H1 (cell line): ENCODE data around the gene SMARCA1. TPM values are rescaled to one million over a fixed set of nuclear protein-coding genes. Genes with fewer than 3 reads are reported as not detected.

Source experiments
- CTCF ChIA-PET: fragments of 300-600 bp; sonication (Branson Sonifier 250); formaldehyde crosslinking; loops from one replicate; lab custom pipeline; 2021; ENCODE audit not compliant: partially characterized antibody; lab: Charles Lee
- POLR2A ChIA-PET: fragments of 300-600 bp; sonication (Branson Sonifier 250); formaldehyde crosslinking; loops from one replicate; lab custom pipeline; 2021; ENCODE audit warnings: inconsistent platforms; ENCODE audit not compliant: partially characterized antibody; lab: Charles Lee
- DNase-seq, 2 experiments: peaks; one replicate each; pipeline versions ENCODE4 v3.0.0 to v3.0.0-alpha.2; 2010 to 2022; ENCODE audit warnings: low spot score in 2 of 2, low read depth in 1 of 2, mixed read lengths in 1 of 2
- FAIRE-seq: peaks from 2 replicates; lab custom pipeline; 2011; peaks lifted over from hg19 to GRCh38; lab: Jason Lieb, UNC
- H2AFZ ChIP-seq: 2 replicates; pipeline ENCODE4 v1.8.1; 2012; ENCODE audit warnings: low read length, inconsistent platforms
- H2AK5ac ChIP-seq: 2 replicates; pipeline ENCODE4 v1.6.1; 2013; ENCODE audit warnings: low read depth, low read length
- H2BK120ac ChIP-seq: replicated peaks from 2 replicates; pipeline ENCODE3; 2013; ENCODE audit warnings: low read depth, low read length, inconsistent platforms
- H2BK12ac ChIP-seq: 2 replicates; pipeline ENCODE4 v1.6.1; 2013; ENCODE audit warnings: low read depth, low read length
- H2BK15ac ChIP-seq: 2 replicates; pipeline ENCODE4 v1.6.1; 2013; ENCODE audit warnings: low read length
- H2BK20ac ChIP-seq: 2 replicates; pipeline ENCODE4 v1.6.1; 2013; ENCODE audit warnings: low read length
- H2BK5ac ChIP-seq: 2 replicates; pipeline ENCODE4 v1.6.1; 2013; ENCODE audit warnings: low read depth, low read length
- H3K14ac ChIP-seq: 2 replicates; pipeline ENCODE4 v1.6.1; 2013; ENCODE audit warnings: inconsistent platforms; ENCODE audit not compliant: insufficient read length
- H3K18ac ChIP-seq: 2 replicates; pipeline ENCODE4 v1.6.1; 2013; ENCODE audit warnings: low read length; ENCODE audit errors: extremely low read depth
- H3K23ac ChIP-seq: 2 replicates; pipeline ENCODE4 v1.6.1; 2013; ENCODE audit warnings: inconsistent platforms; ENCODE audit not compliant: insufficient read length
- H3K23me2 ChIP-seq: 2 replicates; pipeline ENCODE4 v1.6.1; 2013; ENCODE audit warnings: low read depth, low read length
- H3K27ac ChIP-seq: 2 replicates; pipeline ENCODE4 v1.6.1; 2011; ENCODE audit warnings: low read depth, low read length, inconsistent platforms
- H3K27me3 ChIP-seq, 4 experiments: replicated peaks in 1 of 4; 1 replicate in 1 of 4; 2 replicates in 3 of 4; pipeline versions ENCODE4 v1.6.1 to v1.8.1; 2011 to 2013; ENCODE audit warnings: low read length in 3 of 4, mild to moderate bottlenecking in 3 of 4, inconsistent platforms in 2 of 4, mixed read lengths in 2 of 4, moderate library complexity in 1 of 4; ENCODE audit not compliant: control insufficient read depth in 3 of 4, insufficient read depth in 3 of 4; ENCODE audit errors: extremely low read depth in 1 of 4
- H3K36me3 ChIP-seq, 4 experiments: 2 replicates each; pipeline versions ENCODE4 v1.6.1 to v1.8.1; 2011 to 2013; ENCODE audit warnings: mild to moderate bottlenecking in 4 of 4, low read length in 3 of 4, moderate library complexity in 2 of 4, control low read depth in 1 of 4, inconsistent platforms in 1 of 4; ENCODE audit not compliant: insufficient read depth in 4 of 4, control insufficient read depth in 2 of 4
- H3K4ac ChIP-seq: replicated peaks from 2 replicates; pipeline ENCODE3; 2013; ENCODE audit warnings: low read length, low read depth, mixed read lengths, inconsistent platforms; ENCODE audit not compliant: insufficient read length
- H3K4me1 ChIP-seq, 4 experiments: replicated peaks in 1 of 4; 1 replicate in 1 of 4; 2 replicates in 3 of 4; pipeline versions ENCODE4 v1.6.1 to v1.8.1; 2011 to 2013; ENCODE audit warnings: low read length in 3 of 4, inconsistent platforms in 2 of 4, mixed read lengths in 1 of 4; ENCODE audit not compliant: insufficient read depth in 4 of 4, control insufficient read depth in 3 of 4
- H3K4me2 ChIP-seq, 2 experiments: 2 replicates each; pipeline versions ENCODE4 v1.6.1 to v1.8.1; 2011 to 2013; ENCODE audit warnings: low read depth in 2 of 2, low read length in 2 of 2, control low read depth in 1 of 2, inconsistent platforms in 1 of 2, mild to moderate bottlenecking in 1 of 2; ENCODE audit not compliant: insufficient read depth in 1 of 2
- H3K4me3 ChIP-seq, 4 experiments: fragments of 200-600, 300-600 bp in 1 of 4; sonication (generic), shearing (Covaris generic), sonication (Bioruptor Twin) in 1 of 4; 2 replicates each; pipeline versions ENCODE4 v1.5.1 to v1.8.1; 2011 to 2016; ENCODE audit warnings: low read length in 4 of 4, low read depth in 3 of 4, control low read depth in 2 of 4, inconsistent platforms in 2 of 4, mild to moderate bottlenecking in 2 of 4, mixed read lengths in 1 of 4, moderate library complexity in 1 of 4; ENCODE audit not compliant: insufficient read depth in 2 of 4; ENCODE audit errors: extremely low read depth in 1 of 4
- H3K56ac ChIP-seq: replicated peaks from 2 replicates; pipeline ENCODE3; 2013; ENCODE audit warnings: low read depth, mild to moderate bottlenecking, mixed read lengths, low read length, inconsistent platforms; ENCODE audit not compliant: insufficient read length
- H3K79me1 ChIP-seq: 2 replicates; pipeline ENCODE4 v1.6.1; 2013; ENCODE audit warnings: low read depth, low read length, control low read depth
- H3K79me2 ChIP-seq, 2 experiments: 2 replicates each; pipeline versions ENCODE4 v1.6.1 to v1.8.1; 2012 to 2013; ENCODE audit warnings: low read length in 2 of 2, mild to moderate bottlenecking in 2 of 2, inconsistent platforms in 1 of 2; ENCODE audit not compliant: insufficient read depth in 2 of 2, control insufficient read depth in 1 of 2
- H3K9ac ChIP-seq, 4 experiments: replicated peaks in 1 of 4; 1 replicate in 1 of 4; 2 replicates in 3 of 4; pipeline versions ENCODE4 v1.6.1 to v1.8.1; 2011 to 2013; ENCODE audit warnings: low read depth in 3 of 4, low read length in 3 of 4, control low read depth in 2 of 4, mild to moderate bottlenecking in 2 of 4, moderate library complexity in 2 of 4, inconsistent platforms in 1 of 4; ENCODE audit errors: extremely low read depth in 1 of 4
- H3K9me3 ChIP-seq, 2 experiments: 2 replicates each; pipeline versions ENCODE4 v1.6.1 to v1.8.1; 2012 to 2013; ENCODE audit warnings: mild to moderate bottlenecking in 2 of 2, moderate library complexity in 2 of 2, control low read depth in 1 of 2, inconsistent platforms in 1 of 2, low read depth in 1 of 2, low read length in 1 of 2, mixed read lengths in 1 of 2; ENCODE audit not compliant: insufficient read depth in 2 of 2
- H4K20me1 ChIP-seq, 2 experiments: replicated peaks in 1 of 2; 2 replicates each; pipeline versions ENCODE3 to v1.8.1; 2011 to 2013; ENCODE audit warnings: inconsistent platforms in 2 of 2, low read length in 2 of 2, mild to moderate bottlenecking in 1 of 2; ENCODE audit not compliant: insufficient read depth in 2 of 2, control insufficient read depth in 1 of 2
- H4K5ac ChIP-seq: 2 replicates; pipeline ENCODE4 v1.6.1; 2013; ENCODE audit warnings: low read length, low read depth, mixed read lengths, inconsistent platforms; ENCODE audit not compliant: insufficient read length
- H4K8ac ChIP-seq: 2 replicates; pipeline ENCODE4 v1.8.0; 2013; ENCODE audit warnings: mild to moderate bottlenecking, moderate library complexity, low read length, inconsistent platforms; ENCODE audit not compliant: insufficient read depth; ENCODE audit errors: extremely low read depth
- H4K91ac ChIP-seq: replicated peaks from 2 replicates; pipeline ENCODE3; 2013; ENCODE audit warnings: low read length, mixed read lengths, inconsistent platforms; ENCODE audit not compliant: insufficient read length
- CBX5 ChIP-seq: fragments of 300-800, 300-1000 bp; sonication (generic); IDR thresholded peaks from 2 replicates; pipeline ENCODE4 v1.7.1; 2016; ENCODE audit warnings: antibody characterized with exemption, low read length, low read depth
- GABPA ChIP-seq: IDR thresholded peaks from 2 replicates; pipeline ENCODE4 v1.6.1; 2011; ENCODE audit warnings: mild to moderate bottlenecking, low read length, moderate library complexity, borderline replicate concordance; ENCODE audit not compliant: insufficient read depth
- JUND ChIP-seq: IDR thresholded peaks from 2 replicates; pipeline ENCODE4 v1.6.1; 2011; ENCODE audit warnings: mild to moderate bottlenecking, improper control_type of control experiment, low read length
- MAX ChIP-seq: IDR thresholded peaks from 2 replicates; pipeline ENCODE4 v1.6.1; 2012; ENCODE audit warnings: inconsistent platforms
- WGBS, 2 experiments: shearing (Covaris generic) in 1 of 2; methylation state at CpG; one replicate each; pipeline versions ENCODE4 v1.1.6 to v1.1.7; 2013 to 2015; ENCODE audit warnings: low lambda C conversion rate in 2 of 2, mixed read lengths in 2 of 2, inconsistent platforms in 1 of 2, low coverage in 1 of 2, missing lambda C conversion rate in 1 of 2; ENCODE audit not compliant: insufficient replicate concordance in 2 of 2, insufficient coverage in 1 of 2, insufficient read length in 1 of 2; ENCODE audit errors: extremely low coverage in 1 of 2, missing lambda C conversion rate in 1 of 2; 5-methylcytosine and 5-hydroxymethylcytosine counted together
- polyA plus RNA-seq, 7 experiments: library from polyadenylated mRNA; depleted of rRNA in 3 of 7; stranded (reverse) in 5 of 7; unstranded in 2 of 7; fragments of >200 nt in 5 of 7; fragments of 200-250 nt in 2 of 7; gene quantifications; 1 replicate in 5 of 7; 2 replicates in 1 of 7; 4 replicates in 1 of 7; pipeline versions ENCODE4 v1.2.1 to v1.2.3, GENCODE V29; 2011 to 2013; ENCODE audit warnings: missing spikeins in 2 of 7, mixed read lengths in 2 of 7
- total RNA-seq: library from RNA; stranded (reverse); fragmentation: NEBNext Ultra II Directional; extraction: Animal tissue kit (Norgen Biotek cat#: 25700); gene quantifications from 2 replicates; pipeline ENCODE4 v1.2.1, GENCODE V29; 2021

Gene SMARCA1
- total and polyA plus RNA-seq, 2 of the 8 experiments (the other 6 are each of a cell fraction or from before 2014, with no cell fraction given), result 13.1 to 54.4 TPM

DNA sequence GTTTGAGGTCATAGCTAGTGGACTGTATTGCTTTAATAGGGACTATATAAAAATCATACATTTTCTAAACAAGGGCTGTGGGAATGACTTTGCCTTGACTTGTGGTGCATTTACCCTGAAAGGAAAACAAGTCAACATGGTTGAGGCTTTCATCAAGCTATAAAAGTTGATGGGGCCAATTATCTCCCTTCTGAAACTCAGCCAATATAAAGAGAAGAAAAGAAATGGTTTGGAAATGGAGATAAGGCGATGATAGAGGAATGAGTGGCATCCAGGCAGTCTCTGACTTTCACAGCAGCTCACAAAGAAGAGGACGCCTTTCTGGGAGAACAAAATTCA, 118.7 kb downstream of the SMARCA1 start:
- Histone ChIP-seq H2AFZ (no peak overlapping the region), H3K27ac (no peak overlapping the region), H2BK120ac (no peak overlapping the region), H3K23ac (no peak overlapping the region), H2BK15ac (no peak overlapping the region), H3K79me1 (no peaks in the 10 kb centered on the region), H3K9ac (no peak overlapping the region), H3K27me3 (no peaks in the 10 kb centered on the region), H3K56ac (no peak overlapping the region), H3K23me2 (no peaks in the 10 kb centered on the region), H4K20me1 (no peaks in the 10 kb centered on the region), H2BK20ac (no peak overlapping the region), H3K4ac (no peak overlapping the region), H2AK5ac (no peak overlapping the region), H3K79me2 (no peaks in the 10 kb centered on the region), H3K18ac (no peak overlapping the region), H3K36me3 (no peaks in the 10 kb centered on the region), H3K4me3 (no peak overlapping the region), H3K14ac (no peak overlapping the region), H4K91ac (no peak overlapping the region), H4K5ac (no peak overlapping the region), H2BK12ac (no peak overlapping the region), H3K9me3 (no peaks in the 10 kb centered on the region), H3K4me2 (no peak overlapping the region; a peak in 1 of 4 replicates), H2BK5ac (no peak overlapping the region), H3K4me1 (peaks cover 0 to 3% (median 0%) of the 10 kb centered on the region in 4 experiments; a peak in 2 of 7 replicates), H4K8ac (no peak overlapping the region)
- FAIRE-seq (no peak), DNase-seq (no peak)
- ChIA-PET POLR2A (no interaction called here), CTCF (no interaction called here)
- 61% methylated on average over 2 of the region's 2 CpGs; no CpG with 5 or more reads in 1 of the 2 experiments for WGBS, 2 experiments
- TF ChIP-seq GABPA (no peak), MAX (no peak), JUND (no peak), CBX5 (no peak)
